Measurements from ENCODE around the gene ODF4.

The ODF4 gene

GRCh38 chr17:8312251-8312650 lies 27.4 kb upstream of the ODF4 start:
- Histone ChIP-seq H3K4me3 (ENCODE audit: low read length in 2 of 2) (no peak overlapping the region), H3K4me1 (ENCODE audit: control insufficient read depth in 2 of 2, insufficient read depth in 2 of 2, low read length in 2 of 2) (no peaks in the 10 kb centered on the region), H3K36me3 (ENCODE audit: control insufficient read depth in 2 of 2, insufficient read depth in 2 of 2, low read length in 2 of 2) (no peaks in the 10 kb centered on the region), H3K27me3 (ENCODE audit: control insufficient read depth in 2 of 2, insufficient read depth in 2 of 2, low read length in 2 of 2) (peaks cover 32 to 47% of the 10 kb centered on the region in 2 donors), H3K9me3 (ENCODE audit: control insufficient read depth in 2 of 2, low read length in 2 of 2) (no peaks in the 10 kb centered on the region), H3K27ac (ENCODE audit: low read depth in 2 of 2, low read length in 2 of 2) (no peak overlapping the region), H3K9ac (ENCODE audit: low read depth in 1 of 2, low read length in 2 of 2) (no peak overlapping the region)

DNA sequence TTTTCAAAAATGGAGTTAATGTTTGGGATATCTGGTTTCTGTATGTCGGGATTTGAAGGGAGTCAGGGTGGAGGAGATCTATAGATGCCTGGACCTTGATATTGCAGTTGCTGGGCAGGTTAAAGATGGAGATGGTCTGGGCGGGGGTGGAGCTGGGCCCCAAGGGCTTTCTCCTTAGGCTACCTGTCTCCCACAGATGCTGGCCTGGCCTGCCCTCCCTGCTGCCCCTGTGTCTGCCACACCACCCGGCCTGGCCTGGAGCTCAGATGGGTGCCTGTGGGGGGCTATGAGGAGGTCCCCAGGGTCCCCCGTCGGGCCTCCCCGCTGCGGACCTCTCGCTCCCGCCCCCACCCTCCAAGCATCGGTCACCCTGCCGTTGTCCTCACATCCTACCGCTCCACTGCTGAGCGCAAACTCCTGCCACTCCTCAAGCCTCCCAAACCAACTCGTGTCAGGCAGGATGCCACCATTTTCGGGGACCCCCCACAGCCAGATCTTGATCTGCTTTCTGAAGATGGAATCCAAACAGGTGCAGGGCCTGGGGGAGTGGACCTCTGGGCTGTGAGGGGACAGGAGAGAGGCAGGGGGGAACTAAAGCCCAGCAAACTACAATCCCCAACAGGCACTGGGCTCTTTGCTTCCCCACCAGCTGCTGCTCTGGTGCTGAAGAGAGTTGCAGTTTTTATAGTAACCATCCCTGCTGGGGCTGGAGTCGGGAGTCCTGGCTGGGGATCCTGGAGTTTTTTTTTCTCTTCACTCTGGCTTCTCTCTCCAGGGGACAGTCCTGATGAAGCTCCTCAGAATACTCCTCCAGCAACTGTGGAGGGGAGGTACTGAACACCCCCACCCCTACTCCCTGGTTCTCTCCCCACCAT lies 26.7 kb upstream of the ODF4 start:
- Histone ChIP-seq H3K9me3 (ENCODE audit: control insufficient read depth in 2 of 2, low read length in 2 of 2) (no peaks in the 10 kb centered on the region), H3K9ac (ENCODE audit: low read depth in 1 of 2, low read length in 2 of 2) (no peak overlapping the region), H3K36me3 (ENCODE audit: control insufficient read depth in 2 of 2, insufficient read depth in 2 of 2, low read length in 2 of 2) (no peaks in the 10 kb centered on the region), H3K4me1 (ENCODE audit: control insufficient read depth in 2 of 2, insufficient read depth in 2 of 2, low read length in 2 of 2) (no peaks in the 10 kb centered on the region), H3K27ac (ENCODE audit: low read depth in 2 of 2, low read length in 2 of 2) (no peak overlapping the region), H3K4me3 (ENCODE audit: low read length in 2 of 2) (no peak overlapping the region), H3K27me3 (ENCODE audit: control insufficient read depth in 2 of 2, insufficient read depth in 2 of 2, low read length in 2 of 2) (peaks cover 34 to 47% of the 10 kb centered on the region in 2 donors)

GRCh38 chr17:8314797-8315763 lies 24.6 kb upstream of the ODF4 start:
- no peak overlapping the region for H3K4me3 ChIP-seq (ENCODE audit: low read length in 2 of 2)
- H3K27ac ChIP-seq (ENCODE audit: low read depth in 2 of 2, low read length in 2 of 2), result no peak overlapping the region
- no peaks in the 10 kb centered on the region for H3K9me3 ChIP-seq (ENCODE audit: control insufficient read depth in 2 of 2, low read length in 2 of 2)
- H3K9ac ChIP-seq (ENCODE audit: low read depth in 1 of 2, low read length in 2 of 2), result no peak overlapping the region
- no peaks in the 10 kb centered on the region for H3K36me3 ChIP-seq (ENCODE audit: control insufficient read depth in 2 of 2, insufficient read depth in 2 of 2, low read length in 2 of 2)
- peaks cover 34 to 47% of the 10 kb centered on the region in 2 donors for H3K27me3 ChIP-seq (ENCODE audit: control insufficient read depth in 2 of 2, insufficient read depth in 2 of 2, low read length in 2 of 2)
- no peaks in the 10 kb centered on the region for H3K4me1 ChIP-seq (ENCODE audit: control insufficient read depth in 2 of 2, insufficient read depth in 2 of 2, low read length in 2 of 2)

- Histone ChIP-seq H3K9me3 (ENCODE audit: control insufficient read depth in 2 of 2, low read length in 2 of 2) (no peaks in the 10 kb centered on the region), H3K36me3 (ENCODE audit: control insufficient read depth in 2 of 2, insufficient read depth in 2 of 2, low read length in 2 of 2) (no peaks in the 10 kb centered on the region), H3K4me3 (ENCODE audit: low read length in 2 of 2) (no peak overlapping the region), H3K27ac (ENCODE audit: low read depth in 2 of 2, low read length in 2 of 2) (no peak overlapping the region), H3K4me1 (ENCODE audit: control insufficient read depth in 2 of 2, insufficient read depth in 2 of 2, low read length in 2 of 2) (no peaks in the 10 kb centered on the region), H3K27me3 (ENCODE audit: control insufficient read depth in 2 of 2, insufficient read depth in 2 of 2, low read length in 2 of 2) (peaks cover 34 to 47% of the 10 kb centered on the region in 2 donors), H3K9ac (ENCODE audit: low read depth in 1 of 2, low read length in 2 of 2) (no peak overlapping the region)
Observed at GRCh38 chr17:8315764-8316217, 23.8 kb upstream of the ODF4 start.

- no peaks in the 10 kb centered on the region for H3K36me3 ChIP-seq (ENCODE audit: control insufficient read depth in 2 of 2, insufficient read depth in 2 of 2, low read length in 2 of 2)
- H3K27ac ChIP-seq (ENCODE audit: low read depth in 2 of 2, low read length in 2 of 2), result no peak overlapping the region
- no peaks in the 10 kb centered on the region for H3K9me3 ChIP-seq (ENCODE audit: control insufficient read depth in 2 of 2, low read length in 2 of 2)
- no peaks in the 10 kb centered on the region for H3K4me1 ChIP-seq (ENCODE audit: control insufficient read depth in 2 of 2, insufficient read depth in 2 of 2, low read length in 2 of 2)
- H3K9ac ChIP-seq (ENCODE audit: low read depth in 1 of 2, low read length in 2 of 2), result no peak overlapping the region
- peaks cover 28 to 32% of the 10 kb centered on the region in 2 donors for H3K27me3 ChIP-seq (ENCODE audit: control insufficient read depth in 2 of 2, insufficient read depth in 2 of 2, low read length in 2 of 2)
- H3K4me3 ChIP-seq (ENCODE audit: low read length in 2 of 2), result no peak overlapping the region
Observed at GRCh38 chr17:8318010-8318935, 21.4 kb upstream of the ODF4 start.

GRCh38 chr17:8320262-8320661 lies 19.4 kb upstream of the ODF4 start:
- Histone ChIP-seq H3K27me3 (ENCODE audit: control insufficient read depth in 2 of 2, insufficient read depth in 2 of 2, low read length in 2 of 2) (peaks cover 19 to 21% of the 10 kb centered on the region in 2 donors), H3K4me1 (ENCODE audit: control insufficient read depth in 2 of 2, insufficient read depth in 2 of 2, low read length in 2 of 2) (no peaks in the 10 kb centered on the region), H3K9me3 (ENCODE audit: control insufficient read depth in 2 of 2, low read length in 2 of 2) (no peaks in the 10 kb centered on the region), H3K4me3 (ENCODE audit: low read length in 2 of 2) (no peak overlapping the region), H3K9ac (ENCODE audit: low read depth in 1 of 2, low read length in 2 of 2) (no peak overlapping the region), H3K27ac (ENCODE audit: low read depth in 2 of 2, low read length in 2 of 2) (no peak overlapping the region), H3K36me3 (ENCODE audit: control insufficient read depth in 2 of 2, insufficient read depth in 2 of 2, low read length in 2 of 2) (no peaks in the 10 kb centered on the region)

- no peak overlapping the region for H3K4me3 ChIP-seq (ENCODE audit: low read length in 2 of 2)
- no peak overlapping the region for H3K9ac ChIP-seq (ENCODE audit: low read depth in 1 of 2, low read length in 2 of 2)
- H3K9me3 ChIP-seq (ENCODE audit: control insufficient read depth in 2 of 2, low read length in 2 of 2), result no peaks in the 10 kb centered on the region
- no peaks in the 10 kb centered on the region for H3K4me1 ChIP-seq (ENCODE audit: control insufficient read depth in 2 of 2, insufficient read depth in 2 of 2, low read length in 2 of 2)
- H3K27me3 ChIP-seq (ENCODE audit: control insufficient read depth in 2 of 2, insufficient read depth in 2 of 2, low read length in 2 of 2), result peaks cover 14 to 16% of the 10 kb centered on the region in 2 donors
- H3K27ac ChIP-seq (ENCODE audit: low read depth in 2 of 2, low read length in 2 of 2), result no peak overlapping the region
- H3K36me3 ChIP-seq (ENCODE audit: control insufficient read depth in 2 of 2, insufficient read depth in 2 of 2, low read length in 2 of 2), result no peaks in the 10 kb centered on the region
Observed at GRCh38 chr17:8320990-8321389, 18.6 kb upstream of the ODF4 start.

DNA sequence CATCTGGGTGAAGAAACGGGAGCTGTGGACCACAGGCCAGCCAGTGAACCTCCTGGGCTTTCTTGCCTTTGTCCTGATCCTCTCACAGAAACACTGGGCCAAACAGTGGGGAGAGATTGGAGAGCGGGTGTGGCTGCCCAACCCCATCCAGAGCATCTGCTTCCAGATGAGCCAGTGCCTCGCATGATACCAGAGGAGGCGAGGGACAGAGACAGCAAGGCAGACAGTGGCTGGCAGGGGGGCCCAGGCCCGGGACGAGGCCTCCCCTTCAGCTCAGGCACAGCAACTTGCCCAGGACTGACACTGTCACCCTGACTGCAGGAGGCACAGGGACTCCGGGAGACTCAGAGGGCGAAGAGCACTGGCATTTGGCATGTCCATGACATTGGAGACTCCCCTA lies 17.6 kb upstream of the ODF4 start:
- Histone ChIP-seq H3K4me3 (ENCODE audit: low read length in 2 of 2) (no peak overlapping the region), H3K36me3 (ENCODE audit: control insufficient read depth in 2 of 2, insufficient read depth in 2 of 2, low read length in 2 of 2) (no peaks in the 10 kb centered on the region), H3K27ac (ENCODE audit: low read depth in 2 of 2, low read length in 2 of 2) (no peak overlapping the region), H3K27me3 (ENCODE audit: control insufficient read depth in 2 of 2, insufficient read depth in 2 of 2, low read length in 2 of 2) (peaks cover 12 to 15% of the 10 kb centered on the region in 2 donors), H3K9me3 (ENCODE audit: control insufficient read depth in 2 of 2, low read length in 2 of 2) (no peaks in the 10 kb centered on the region), H3K4me1 (ENCODE audit: control insufficient read depth in 2 of 2, insufficient read depth in 2 of 2, low read length in 2 of 2) (peaks cover 0 to 1% of the 10 kb centered on the region in 2 donors), H3K9ac (ENCODE audit: low read depth in 1 of 2, low read length in 2 of 2) (no peak overlapping the region)

DNA sequence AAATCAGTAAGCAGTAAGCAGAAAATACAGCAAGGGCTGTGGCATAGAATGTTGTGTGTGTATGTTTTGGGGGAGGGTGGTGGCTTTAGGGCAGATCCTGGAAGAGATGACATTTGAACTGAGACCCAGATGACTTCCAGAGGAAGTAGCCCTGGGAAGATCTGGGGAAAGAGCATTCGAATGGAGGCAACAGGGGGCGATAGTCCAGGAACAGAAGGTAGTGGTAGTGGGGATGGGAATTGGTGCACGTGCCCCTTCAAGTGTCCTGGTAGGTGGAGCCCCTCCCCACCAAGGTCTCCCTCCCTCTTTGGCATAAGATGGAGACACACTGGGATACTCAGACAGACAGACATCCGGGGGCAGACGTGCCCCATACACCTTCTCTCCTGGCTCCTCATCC lies 15.5 kb upstream of the ODF4 start:
- no peak overlapping the region for H3K9ac ChIP-seq (ENCODE audit: low read depth in 1 of 2, low read length in 2 of 2)
- H3K4me1 ChIP-seq (ENCODE audit: control insufficient read depth in 2 of 2, insufficient read depth in 2 of 2, low read length in 2 of 2), result peaks cover 0 to 3% of the 10 kb centered on the region in 2 donors
- H3K27me3 ChIP-seq (ENCODE audit: control insufficient read depth in 2 of 2, insufficient read depth in 2 of 2, low read length in 2 of 2), result peaks cover 17 to 22% of the 10 kb centered on the region in 2 donors
- no peak overlapping the region for H3K27ac ChIP-seq (ENCODE audit: low read depth in 2 of 2, low read length in 2 of 2)
- H3K36me3 ChIP-seq (ENCODE audit: control insufficient read depth in 2 of 2, insufficient read depth in 2 of 2, low read length in 2 of 2), result no peaks in the 10 kb centered on the region
- H3K4me3 ChIP-seq (ENCODE audit: low read length in 2 of 2), result no peak overlapping the region
- H3K9me3 ChIP-seq (ENCODE audit: control insufficient read depth in 2 of 2, low read length in 2 of 2), result no peaks in the 10 kb centered on the region
